ENCODE measurements around the gene STX19. TPM values are rescaled to one million over a fixed set of nuclear protein-coding genes. Genes with fewer than 3 reads are reported as not detected.
"Not testable (repeated sequence)": the region's sequence is repeated elsewhere in the genome, so short reads cannot be mapped to it uniquely, and the experiment has no call there.

STX19 gene
- polyA plus RNA-seq, 3 donors from 2014 or later: 0.49 TPM; not detected in 2

DNA sequence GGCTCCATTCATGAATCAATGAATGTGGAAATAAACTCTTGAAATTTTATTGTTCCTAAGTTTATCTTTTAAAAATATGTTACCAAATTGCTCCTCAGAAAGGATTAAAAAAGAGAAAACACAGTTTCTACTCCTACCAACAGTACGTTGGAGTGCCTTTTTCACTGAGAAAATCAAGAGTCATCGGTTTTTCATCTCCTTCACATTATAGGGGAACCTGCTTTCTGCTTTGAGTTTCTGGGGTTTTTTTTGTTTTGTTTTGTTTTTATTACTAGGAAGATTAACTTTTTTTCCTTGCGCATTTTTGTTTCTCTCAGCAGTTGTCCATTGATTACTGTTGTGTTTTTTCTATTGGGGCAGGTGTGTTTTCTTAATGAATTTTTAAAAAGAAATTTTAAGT lies 45.0 kb downstream of the STX19 start:
- H3K4me1 Mint-ChIP-seq: peaks cover 17 to 30% of the 10 kb centered on the region in 2 donors
- no peak overlapping the region for H3K27ac Mint-ChIP-seq
- DNase-seq: no peak
- no peaks in the 10 kb centered on the region for H3K36me3 Mint-ChIP-seq
- no peaks in the 10 kb centered on the region for H3K9me3 Mint-ChIP-seq
- peaks cover 0 to 5% (median 2%) of the 10 kb centered on the region in 3 donors for H3K27me3 Mint-ChIP-seq (ENCODE audit: low read depth in 3 of 3)
- H3K4me3 Mint-ChIP-seq: no peak overlapping the region

DNA sequence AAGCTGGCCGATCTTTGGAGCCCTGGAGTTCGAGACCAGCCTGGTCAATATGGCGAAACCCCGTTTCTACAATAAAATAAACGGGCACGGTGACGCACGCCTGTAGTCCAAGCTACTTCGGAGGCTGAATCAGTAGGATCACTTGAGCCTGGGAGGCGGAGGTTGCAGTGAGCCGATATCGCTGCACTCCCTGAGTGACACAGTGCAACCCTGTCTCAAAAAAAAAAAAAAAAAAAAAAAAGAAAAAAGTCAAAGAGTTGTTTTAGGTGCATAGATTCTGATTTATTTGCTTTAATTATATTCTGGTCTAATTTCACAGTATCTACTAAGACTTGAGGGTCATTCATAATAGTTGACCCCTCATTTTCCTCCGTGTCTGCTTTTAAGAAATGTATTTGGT lies 46.7 kb downstream of the STX19 start:
- H3K27ac Mint-ChIP-seq: peak overlapping the region in 4 of 6 donors; percentile 13 to 87 (median 54)
- H3K36me3 Mint-ChIP-seq: no peaks in the 10 kb centered on the region
- peaks cover 17 to 30% of the 10 kb centered on the region in 2 donors for H3K4me1 Mint-ChIP-seq
- peak overlapping the region; percentile 36 to 94 (median 91) for H3K4me3 Mint-ChIP-seq
- H3K9me3 Mint-ChIP-seq: no peaks in the 10 kb centered on the region
- no peak for DNase-seq
- H3K27me3 Mint-ChIP-seq (ENCODE audit: low read depth in 3 of 3): peaks cover 0 to 5% (median 2%) of the 10 kb centered on the region in 3 donors

DNA sequence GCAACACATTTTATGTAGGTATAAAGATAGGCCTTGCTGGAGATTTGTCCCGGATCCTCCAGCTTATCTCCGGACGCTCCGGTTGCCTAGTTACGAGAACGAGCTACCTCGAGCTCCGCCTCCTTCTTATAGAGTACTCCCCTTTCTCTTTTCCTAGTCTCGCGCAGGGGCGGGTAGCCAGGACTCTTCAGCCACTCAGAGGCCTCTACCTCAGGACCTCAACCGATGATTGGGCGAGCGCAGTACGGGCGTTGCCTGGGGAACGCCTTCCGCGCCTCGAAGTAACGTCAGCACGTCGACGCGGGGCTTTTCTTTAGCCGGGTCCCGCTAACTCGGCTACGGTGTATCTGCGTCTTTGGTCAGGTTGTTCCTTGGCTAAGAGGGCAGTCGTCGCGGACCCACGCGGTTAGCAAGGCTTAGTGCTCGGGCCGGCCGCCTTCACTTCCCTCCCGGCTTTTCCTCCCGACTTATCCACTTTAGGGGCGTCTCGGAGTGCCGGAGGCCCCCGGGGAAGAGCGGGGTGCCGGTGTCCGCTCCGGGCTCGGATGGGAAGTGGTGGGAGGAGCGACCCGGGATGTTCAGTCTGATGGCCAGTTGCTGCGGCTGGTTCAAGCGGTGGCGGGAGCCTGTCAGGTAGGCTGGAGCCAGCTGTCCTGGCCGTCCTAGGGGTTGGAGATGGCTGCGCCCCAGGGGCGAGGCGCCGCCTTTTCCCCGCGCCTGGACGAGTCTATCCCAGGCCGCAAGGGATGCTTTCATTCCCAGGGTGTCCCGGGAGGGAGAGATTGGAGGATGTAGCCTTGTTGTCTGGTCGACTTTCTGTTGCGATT lies 48.3 kb downstream of the STX19 start, which contains the start of gene ARL13B:
TSS of gene ARL13B (plus strand) at position 306 of the 827 bp plus-strand sequence. CDS start at position 575, 269 bp downstream.
- Mint-ChIP-seq H3K27me3 (ENCODE audit: low read depth in 3 of 3) (peaks cover 0 to 8% (median 6%) of the 10 kb centered on the region in 3 donors), H3K27ac (peak within 1 kb of the TSS; percentile 87 to 95 (median 88)), H3K4me3 (peak within 1 kb of the TSS; percentile 87 to 94 (median 91)), H3K9me3 (no peaks in the 10 kb centered on the region), H3K4me1 (peaks cover 17 to 30% of the 10 kb centered on the region in 2 donors), H3K36me3 (no peaks in the 10 kb centered on the region)
- DNase-seq: peak; percentile 91 to 93 (median 93)

DNA sequence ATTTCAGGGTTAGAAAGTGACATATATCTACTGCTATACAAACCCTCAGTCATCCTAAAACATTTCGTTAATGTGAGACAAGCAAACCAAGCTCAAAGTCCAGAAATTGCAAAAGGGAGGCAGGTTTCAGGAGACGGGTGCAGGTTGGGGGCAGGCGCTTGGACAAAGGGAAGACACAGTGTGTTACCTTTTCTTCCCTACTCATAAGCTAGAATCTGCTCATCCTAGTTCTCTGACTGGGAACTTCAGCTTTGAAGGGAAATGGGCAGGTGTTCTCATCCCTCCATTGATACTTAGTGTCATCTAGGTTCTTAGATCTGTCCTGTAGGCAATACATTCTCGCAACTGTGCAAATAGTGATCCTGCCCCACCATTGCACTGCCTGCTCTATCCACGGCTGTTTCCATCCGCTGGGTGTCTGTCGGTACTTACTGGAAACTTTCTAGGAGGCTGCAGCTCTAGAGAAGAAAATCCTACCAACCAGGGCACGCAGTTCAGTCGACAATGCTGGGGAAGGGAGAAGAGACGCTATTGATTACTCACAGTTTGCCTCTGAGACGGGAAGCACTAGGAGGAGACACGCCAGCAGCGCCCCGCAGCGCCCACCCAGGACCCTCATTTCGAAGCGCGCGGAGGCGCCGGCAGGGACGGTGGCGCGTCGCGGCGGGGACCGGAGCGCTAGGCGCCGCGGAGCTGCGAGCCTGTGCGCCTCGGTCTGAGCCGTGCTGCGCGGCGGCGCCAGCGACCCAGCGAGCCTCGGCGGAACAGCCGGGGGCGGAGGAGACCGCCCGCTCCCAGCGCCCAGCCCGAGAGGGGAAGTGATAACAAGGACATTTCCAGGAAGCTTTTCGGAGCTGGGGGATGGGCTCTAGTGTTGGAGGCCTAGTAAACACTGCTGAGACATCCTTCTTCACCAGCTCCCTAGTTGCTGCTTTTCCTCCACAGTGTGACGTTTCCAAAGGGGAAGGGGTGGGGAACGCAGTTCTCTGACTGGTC lies 55.0 kb downstream of the STX19 start, which contains the start of gene PROS1:
TSS of gene PROS1 (minus strand) at position 766 of the 996 bp plus-strand sequence. CDS start at position 619, 147 bp downstream.
- H3K27ac Mint-ChIP-seq: peak within 1 kb of the TSS in 1 of 6 donors; percentile 18
- peaks cover 6 to 17% (median 8%) of the 10 kb centered on the region in 3 donors for H3K27me3 Mint-ChIP-seq (ENCODE audit: low read depth in 3 of 3)
- DNase-seq: peak; percentile 17 to 33 (median 29)
- no peaks in the 10 kb centered on the region for H3K36me3 Mint-ChIP-seq
- peaks cover 9 to 10% of the 10 kb centered on the region in 2 donors for H3K4me1 Mint-ChIP-seq
- H3K4me3 Mint-ChIP-seq: peak within 1 kb of the TSS; percentile 57 to 83 (median 81)
- H3K9me3 Mint-ChIP-seq: no peaks in the 10 kb centered on the region

DNA sequence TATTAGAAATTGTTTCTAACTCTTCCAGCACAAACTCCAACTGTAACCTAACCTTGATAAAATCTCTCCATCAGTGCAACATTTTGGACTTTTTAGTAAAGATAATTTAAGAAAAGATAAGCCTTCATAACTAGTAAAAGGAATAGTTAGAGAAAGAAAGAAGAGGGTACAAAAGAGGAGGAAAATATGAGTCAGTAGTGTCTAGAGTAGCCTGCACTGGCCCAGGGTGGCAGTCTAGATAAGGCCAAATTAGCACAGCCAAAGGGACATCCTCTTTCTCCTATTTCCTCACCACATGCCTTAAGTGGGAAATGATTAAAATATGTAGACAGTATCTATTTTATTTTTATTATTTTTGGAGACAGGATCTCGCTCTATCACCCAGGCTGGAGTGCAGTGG lies 58.4 kb downstream of the STX19 start:
- Mint-ChIP-seq H3K4me1 (peaks cover 9 to 10% of the 10 kb centered on the region in 2 donors), H3K9me3 (no peaks in the 10 kb centered on the region), H3K27me3 (ENCODE audit: low read depth in 3 of 3) (peaks cover 6 to 13% (median 13%) of the 10 kb centered on the region in 3 donors), H3K4me3 (no peak overlapping the region), H3K36me3 (no peaks in the 10 kb centered on the region), H3K27ac (no peak overlapping the region)
- no peak for DNase-seq

DNA sequence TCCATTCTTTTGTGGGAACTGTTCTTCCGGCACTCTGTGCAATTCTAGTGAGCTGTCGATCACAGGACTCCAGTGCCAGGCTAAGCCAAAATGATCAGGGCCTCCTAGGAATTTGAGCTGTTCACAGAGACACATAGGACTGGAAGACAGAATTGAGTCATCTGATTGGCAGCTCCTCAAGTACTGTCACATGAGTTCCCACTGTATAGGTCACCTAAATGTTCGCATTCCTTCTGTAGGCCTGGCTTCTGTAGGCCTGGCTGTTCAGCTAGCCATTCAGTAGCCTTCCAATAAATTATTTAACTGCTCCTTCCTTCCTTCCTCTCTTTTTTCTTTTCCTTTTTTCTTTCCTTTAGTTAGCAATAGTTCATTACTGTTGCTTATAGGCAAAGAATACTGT lies 59.0 kb downstream of the STX19 start:
- Mint-ChIP-seq H3K27me3 (ENCODE audit: low read depth in 3 of 3) (peaks cover 6 to 13% (median 13%) of the 10 kb centered on the region in 3 donors), H3K9me3 (no peaks in the 10 kb centered on the region), H3K36me3 (no peaks in the 10 kb centered on the region), H3K4me3 (no peak overlapping the region), H3K4me1 (peaks cover 9 to 10% of the 10 kb centered on the region in 2 donors), H3K27ac (no peak overlapping the region)
- DNase-seq: no peak

DNA sequence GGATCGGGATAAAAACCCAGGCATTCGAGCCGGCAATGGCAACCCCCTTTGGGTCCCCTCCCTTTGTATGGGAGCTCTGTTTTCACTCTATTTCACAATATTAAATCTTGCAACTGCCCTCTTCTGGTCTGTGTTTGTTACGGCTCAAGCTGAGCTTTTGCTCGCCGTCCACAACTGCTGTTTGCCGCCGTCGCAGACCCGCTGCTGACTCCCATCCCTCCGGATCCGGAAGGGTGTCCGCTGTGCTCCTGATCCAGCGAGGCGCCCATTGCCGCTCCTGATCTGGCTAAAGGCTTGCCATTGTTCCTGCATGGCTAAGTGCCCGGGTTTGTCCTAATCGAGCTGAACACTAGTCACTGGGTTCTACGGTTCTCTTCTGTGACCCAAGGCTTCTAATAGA lies 63.3 kb downstream of the STX19 start:
- not testable (repeated sequence) for H3K4me3 Mint-ChIP-seq, H3K9me3 Mint-ChIP-seq, H3K36me3 Mint-ChIP-seq, H3K4me1 Mint-ChIP-seq, DNase-seq, H3K27ac Mint-ChIP-seq
- peaks cover 0 to 13% (median 3%) of the 10 kb centered on the region in 3 donors for H3K27me3 Mint-ChIP-seq (ENCODE audit: low read depth in 3 of 3)

Other genes with a start within 250 kb of the STX19 start
- under 1 TPM in 1 of 3 donors, not detected in 2; 0.93 TPM for gene PROS1, start 54.7 kb downstream of the STX19 start, polyA plus RNA-seq
- gene ARL13B, start 48.4 kb downstream of the STX19 start, polyA plus RNA-seq: 1 to 10 TPM; 4.3 to 6.5 (median 4.5) TPM
- gene DHFR2, start 34.3 kb upstream of the STX19 start, polyA plus RNA-seq: 1 to 10 TPM; 1.8 to 9.3 (median 2.1) TPM
- gene NSUN3, start 34.5 kb upstream of the STX19 start, polyA plus RNA-seq: 10 to 100 TPM; 12.1 to 16.1 (median 14.2) TPM

All from immature natural killer cell (primary cell).